K562 (cell line): ENCODE data around the gene LYPLA2. TPM values are rescaled to one million over a fixed set of nuclear protein-coding genes. Genes with fewer than 3 reads are reported as not detected.
A peak's percentile ranks its signal among the peaks of the same experiment; 100 is the strongest.

Experiments
- ARID3B ChIP-seq: fragments of 250-450 bp; sonication (Bioruptor Pico); IDR thresholded peaks from 2 replicates; pipeline ENCODE4 v1.4.0; 2020; ENCODE audit warnings: borderline replicate concordance
- ATF1 ChIP-seq, 2 experiments: fragments of 450-650 bp in 1 of 2; IDR thresholded peaks; 2 replicates each; pipeline ENCODE4 v1.6.1; 2016; ENCODE audit warnings: missing compliant biosample characterization in 1 of 2, missing genetic modification characterization in 1 of 2
- CBFA2T3 ChIP-seq: fragments of 450-650 bp; IDR thresholded peaks from 2 replicates; pipeline ENCODE4 v1.6.1; 2017
- ILF3 ChIP-seq: fragments of 450-650 bp; IDR thresholded peaks from 2 replicates; pipeline ENCODE4 v1.6.1; 2018; ENCODE audit warnings: antibody characterized with exemption, mild to moderate bottlenecking, moderate library complexity, borderline replicate concordance
- KAT7 ChIP-seq: sonication (generic); formaldehyde crosslinking; IDR thresholded peaks from 2 replicates; pipeline ENCODE4 v1.8.0; 2022; ENCODE audit warnings: missing genetic modification reagents, mild to moderate bottlenecking, borderline replicate concordance
- KHSRP ChIP-seq: fragments of 450-650 bp; IDR thresholded peaks from 2 replicates; pipeline ENCODE4 v1.6.1; 2017
- LARP7 ChIP-seq: fragments of 450-650 bp; IDR thresholded peaks from 2 replicates; pipeline ENCODE4 v1.6.1; 2016
- MBD2 ChIP-seq: sonication (generic); IDR thresholded peaks from 2 replicates; pipeline ENCODE4 v1.6.1; 2016; ENCODE audit warnings: low read depth, borderline replicate concordance
- POLR3G ChIP-seq: IDR thresholded peaks from 2 replicates; pipeline ENCODE4 v1.6.1; 2011; ENCODE audit not compliant: insufficient read length, insufficient replicate concordance; ENCODE audit errors: extremely low read depth
- PRPF4 ChIP-seq: fragments of 200-400 bp; formaldehyde crosslinking; IDR thresholded peaks from one replicate; pipeline ENCODE4 v1.6.1; 2017; ENCODE audit warnings: low read length, low read depth, mild to moderate bottlenecking; ENCODE audit not compliant: insufficient read depth, poor library complexity, severe bottlenecking
- RBM39 ChIP-seq: fragments of 200-400 bp; formaldehyde crosslinking; optimal IDR thresholded peaks from 2 replicates; pipeline ENCODE3; 2018; ENCODE audit warnings: low read depth, low read length
- SMARCB1 ChIP-seq: IDR thresholded peaks from 2 replicates; pipeline ENCODE4 v1.6.1; 2011; ENCODE audit warnings: improper control_type of control experiment, low read depth; ENCODE audit not compliant: insufficient read length
- TAF1 ChIP-seq: IDR thresholded peaks from 2 replicates; pipeline ENCODE4 v1.6.1; 2011; ENCODE audit warnings: mild to moderate bottlenecking, low read length, moderate library complexity; ENCODE audit not compliant: insufficient read depth, control insufficient read depth, severe bottlenecking; ENCODE audit errors: extremely low read depth
- TEAD2 ChIP-seq: fragments of 450-650 bp; IDR thresholded peaks from 2 replicates; pipeline ENCODE4 v1.6.1; 2016; ENCODE audit warnings: missing genetic modification characterization, control low read depth, missing compliant biosample characterization
- YBX1 ChIP-seq: fragments of 450-650 bp; IDR thresholded peaks from 2 replicates; pipeline ENCODE4 v1.7.1; 2016; ENCODE audit warnings: mild to moderate bottlenecking
- ZNF12 ChIP-seq: sonication (generic); formaldehyde crosslinking; IDR thresholded peaks from 2 replicates; pipeline ENCODE4 v1.4.0; 2020; ENCODE audit warnings: mild to moderate bottlenecking, missing genetic modification reagents
- ZNF408 ChIP-seq: fragments of 250-450 bp; sonication (Bioruptor Pico); IDR thresholded peaks from 2 replicates; pipeline ENCODE4 v1.4.0; 2020; ENCODE audit warnings: low read depth, mild to moderate bottlenecking, moderate library complexity
- polyA plus RNA-seq, 8 experiments: library from polyadenylated mRNA; depleted of rRNA in 4 of 8; stranded (reverse) in 5 of 8; unstranded in 3 of 8; fragments of >200 nt; fragmentation: Nextera tagmentation in 2 of 8; fragmentation: Illumina TruSeq in 1 of 8; extraction: Ambion mirVana in 2 of 8; extraction: Trizol in 1 of 8; gene quantifications; 2 replicates each; pipeline versions ENCODE4 v1.2.1 to v1.2.3, GENCODE V29; 2011 to 2014; ENCODE audit warnings: inconsistent platforms in 1 of 8, missing spikeins in 1 of 8
- total RNA-seq, 7 experiments: library from RNA; depleted of rRNA in 6 of 7; stranded (reverse); fragments of >200 nt in 6 of 7; fragmentation: Illumina TruSeq in 2 of 7; extraction: Trizol in 2 of 7; gene quantifications; 2 replicates each; pipeline versions ENCODE4 v1.2.1 to v1.2.3, GENCODE V29; 2011 to 2021; ENCODE audit warnings: low replicate concordance in 1 of 7
- TF ChIP-seq, protein P1 (sequence below), 2 experiments: fragments of 450-650 bp in 1 of 2; IDR thresholded peaks; 2 replicates each; pipeline ENCODE4 v1.6.1; 2011 to 2017; ENCODE audit warnings: low read depth in 2 of 2, antibody characterized with exemption in 1 of 2, borderline replicate concordance in 1 of 2, low read length in 1 of 2, mild to moderate bottlenecking in 1 of 2, mixed read lengths in 1 of 2; ENCODE audit not compliant: control insufficient read depth in 1 of 2
- TF ChIP-seq, protein P2 (sequence below): fragments of 250-450 bp; sonication (Bioruptor Pico); IDR thresholded peaks from 2 replicates; pipeline ENCODE4 v1.5.0; 2020; ENCODE audit warnings: mild to moderate bottlenecking

Gene LYPLA2
- total and polyA plus RNA-seq, 9 of the 15 experiments (the other 6 are each of a cell fraction or from before 2014, with no cell fraction given), result 3.9 to 128 (median 60.1) TPM

DNA sequence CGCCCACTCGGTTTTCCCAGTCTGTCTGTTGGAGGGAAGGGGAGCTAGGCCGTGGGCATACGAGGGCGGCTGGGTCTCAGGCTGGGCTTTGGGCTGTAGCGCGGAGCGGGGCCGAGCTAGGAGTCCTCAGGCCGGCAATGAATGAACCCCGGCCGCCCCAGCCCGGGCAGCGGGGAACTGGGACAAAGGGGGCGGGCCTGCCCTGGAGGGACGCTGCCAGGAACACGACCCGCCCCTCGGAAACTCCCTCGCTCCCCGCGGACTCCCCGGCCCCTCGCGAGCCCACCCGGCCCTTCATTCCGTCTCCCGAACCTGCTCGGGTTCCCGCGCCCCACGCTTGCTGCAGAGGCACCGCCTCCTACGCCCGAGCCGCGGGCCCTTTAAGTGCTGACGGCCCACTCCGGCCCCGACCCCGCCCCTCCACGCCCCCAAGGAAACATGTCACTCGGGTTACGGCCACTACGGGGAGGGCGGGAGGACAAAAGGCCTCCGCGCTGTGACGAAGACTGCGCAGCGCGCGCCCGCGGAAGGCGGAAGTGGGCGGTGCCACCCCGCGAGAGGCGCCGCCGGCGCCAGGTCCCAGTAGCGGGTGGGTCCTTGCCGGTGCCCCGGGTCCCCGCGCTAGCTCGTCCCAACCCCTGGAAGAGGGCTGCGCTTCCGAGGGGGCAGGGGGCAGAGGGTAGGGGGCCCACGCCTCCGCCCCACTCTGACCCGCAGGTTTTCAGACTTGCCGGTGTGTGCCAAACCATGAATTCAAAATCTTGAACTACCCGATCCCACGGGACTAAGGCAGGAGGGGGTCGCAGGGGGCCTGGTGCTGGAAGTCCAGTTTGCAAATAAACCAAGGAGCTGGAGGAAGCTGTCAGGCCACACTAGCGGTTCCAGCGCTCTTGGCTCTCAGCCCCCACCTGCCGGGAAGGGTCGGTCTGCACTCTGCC is 9.7 kb downstream of the LYPLA2 start, which contains the start of gene GALE (continued):
- TF ChIP-seq ILF3 (no peak; the same call in 1 of the 2 replicates), KAT7 (CRISPR knock-in tag) (no peak), CBFA2T3 (no peak), YBX1 (no peak), TEAD2 (tag) (no peak), LARP7 (no peak), KHSRP (no peak), POLR3G (no peak), ARID3B (CRISPR knock-in tag) (no peak), SMARCB1 (no peak), RBM39 (no peak), ZNF408 (CRISPR knock-in tag) (no peak), ZNF12 (CRISPR knock-in tag) (no peak), ATF1 (CRISPR knock-in tag; IDR thresholded peaks at IDR 0.05) (peak; percentile 67), ATF1 (tag; IDR thresholded peaks at IDR 0.05) (peak; percentile 90), TAF1 (peak; percentile 78), MBD2 (no peak; the same call in 1 of the 2 replicates), PRPF4 (peak; percentile 77)
- TF ChIP-seq, protein P1, sequence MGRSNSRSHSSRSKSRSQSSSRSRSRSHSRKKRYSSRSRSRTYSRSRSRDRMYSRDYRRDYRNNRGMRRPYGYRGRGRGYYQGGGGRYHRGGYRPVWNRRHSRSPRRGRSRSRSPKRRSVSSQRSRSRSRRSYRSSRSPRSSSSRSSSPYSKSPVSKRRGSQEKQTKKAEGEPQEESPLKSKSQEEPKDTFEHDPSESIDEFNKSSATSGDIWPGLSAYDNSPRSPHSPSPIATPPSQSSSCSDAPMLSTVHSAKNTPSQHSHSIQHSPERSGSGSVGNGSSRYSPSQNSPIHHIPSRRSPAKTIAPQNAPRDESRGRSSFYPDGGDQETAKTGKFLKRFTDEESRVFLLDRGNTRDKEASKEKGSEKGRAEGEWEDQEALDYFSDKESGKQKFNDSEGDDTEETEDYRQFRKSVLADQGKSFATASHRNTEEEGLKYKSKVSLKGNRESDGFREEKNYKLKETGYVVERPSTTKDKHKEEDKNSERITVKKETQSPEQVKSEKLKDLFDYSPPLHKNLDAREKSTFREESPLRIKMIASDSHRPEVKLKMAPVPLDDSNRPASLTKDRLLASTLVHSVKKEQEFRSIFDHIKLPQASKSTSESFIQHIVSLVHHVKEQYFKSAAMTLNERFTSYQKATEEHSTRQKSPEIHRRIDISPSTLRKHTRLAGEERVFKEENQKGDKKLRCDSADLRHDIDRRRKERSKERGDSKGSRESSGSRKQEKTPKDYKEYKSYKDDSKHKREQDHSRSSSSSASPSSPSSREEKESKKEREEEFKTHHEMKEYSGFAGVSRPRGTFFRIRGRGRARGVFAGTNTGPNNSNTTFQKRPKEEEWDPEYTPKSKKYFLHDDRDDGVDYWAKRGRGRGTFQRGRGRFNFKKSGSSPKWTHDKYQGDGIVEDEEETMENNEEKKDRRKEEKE (IDR thresholded peaks at IDR 0.05; ENCODE audit: borderline replicate concordance in 1 of 2, control insufficient read depth in 1 of 2, low read depth in 2 of 2, low read length in 1 of 2), result no peak
- TF ChIP-seq, protein P2, sequence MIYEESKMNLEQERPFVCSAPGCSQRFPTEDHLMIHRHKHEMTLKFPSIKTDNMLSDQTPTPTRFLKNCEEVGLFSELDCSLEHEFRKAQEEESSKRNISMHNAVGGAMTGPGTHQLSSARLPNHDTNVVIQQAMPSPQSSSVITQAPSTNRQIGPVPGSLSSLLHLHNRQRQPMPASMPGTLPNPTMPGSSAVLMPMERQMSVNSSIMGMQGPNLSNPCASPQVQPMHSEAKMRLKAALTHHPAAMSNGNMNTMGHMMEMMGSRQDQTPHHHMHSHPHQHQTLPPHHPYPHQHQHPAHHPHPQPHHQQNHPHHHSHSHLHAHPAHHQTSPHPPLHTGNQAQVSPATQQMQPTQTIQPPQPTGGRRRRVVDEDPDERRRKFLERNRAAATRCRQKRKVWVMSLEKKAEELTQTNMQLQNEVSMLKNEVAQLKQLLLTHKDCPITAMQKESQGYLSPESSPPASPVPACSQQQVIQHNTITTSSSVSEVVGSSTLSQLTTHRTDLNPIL, result no peak
